Measurements from ENCODE around the gene EEF2.
"Not testable (repeated sequence)": the region's sequence is repeated elsewhere in the genome, so short reads cannot be mapped to it uniquely, and the experiment has no call there.

The EEF2 gene

GRCh38 chr19:3967983-3968382 is 17.3 kb downstream of the EEF2 start:
- not testable (repeated sequence) for FAIRE-seq

- FAIRE-seq: no peak
Observed at GRCh38 chr19:3966051-3967017, 18.9 kb downstream of the EEF2 start.

DNA sequence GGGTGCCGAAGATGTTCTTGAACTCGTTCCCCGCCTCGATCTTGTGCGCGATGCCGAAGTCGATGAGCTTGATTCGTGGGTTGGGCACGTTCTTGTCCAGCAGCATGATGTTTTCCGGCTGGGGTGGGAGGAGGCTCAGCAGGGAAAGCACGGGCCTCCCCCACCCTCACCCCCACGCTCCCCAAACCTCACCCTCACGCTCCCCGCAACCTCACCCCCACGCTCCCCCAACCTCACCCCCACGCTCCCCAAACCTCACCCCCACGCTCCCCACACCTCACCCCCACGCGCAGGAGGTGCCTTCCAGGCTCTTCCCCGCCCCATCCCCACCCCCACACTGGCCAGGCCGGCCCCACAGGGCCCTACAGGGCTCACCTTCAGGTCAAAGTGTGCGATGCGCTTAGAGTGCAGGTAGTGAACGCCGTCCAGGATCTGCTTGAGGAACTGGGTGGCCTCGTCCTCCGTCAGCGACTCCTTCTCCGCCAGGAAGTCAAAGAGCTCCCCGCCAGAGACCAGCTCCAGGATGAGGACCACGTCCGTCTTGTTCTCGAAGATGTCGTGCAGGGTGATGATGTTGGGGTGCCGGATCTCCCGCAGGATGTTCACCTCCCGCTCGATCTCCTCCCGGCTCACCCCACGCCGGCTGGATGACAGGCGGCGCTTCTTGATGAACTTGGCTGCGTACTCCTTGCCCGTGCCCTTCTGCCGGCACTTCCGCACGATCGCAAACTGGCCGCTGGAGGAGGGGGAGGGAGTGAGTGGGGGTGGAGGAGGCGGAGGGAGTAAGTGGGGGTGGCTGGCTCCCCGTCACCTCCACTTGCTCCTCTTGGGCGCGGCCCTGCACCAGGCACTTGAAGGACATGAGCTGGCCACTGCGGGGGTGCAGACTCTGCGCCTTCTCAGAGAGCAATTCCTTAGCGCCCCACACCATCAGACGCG is 20.7 kb downstream of the EEF2 start:
- no peak for FAIRE-seq

DNA sequence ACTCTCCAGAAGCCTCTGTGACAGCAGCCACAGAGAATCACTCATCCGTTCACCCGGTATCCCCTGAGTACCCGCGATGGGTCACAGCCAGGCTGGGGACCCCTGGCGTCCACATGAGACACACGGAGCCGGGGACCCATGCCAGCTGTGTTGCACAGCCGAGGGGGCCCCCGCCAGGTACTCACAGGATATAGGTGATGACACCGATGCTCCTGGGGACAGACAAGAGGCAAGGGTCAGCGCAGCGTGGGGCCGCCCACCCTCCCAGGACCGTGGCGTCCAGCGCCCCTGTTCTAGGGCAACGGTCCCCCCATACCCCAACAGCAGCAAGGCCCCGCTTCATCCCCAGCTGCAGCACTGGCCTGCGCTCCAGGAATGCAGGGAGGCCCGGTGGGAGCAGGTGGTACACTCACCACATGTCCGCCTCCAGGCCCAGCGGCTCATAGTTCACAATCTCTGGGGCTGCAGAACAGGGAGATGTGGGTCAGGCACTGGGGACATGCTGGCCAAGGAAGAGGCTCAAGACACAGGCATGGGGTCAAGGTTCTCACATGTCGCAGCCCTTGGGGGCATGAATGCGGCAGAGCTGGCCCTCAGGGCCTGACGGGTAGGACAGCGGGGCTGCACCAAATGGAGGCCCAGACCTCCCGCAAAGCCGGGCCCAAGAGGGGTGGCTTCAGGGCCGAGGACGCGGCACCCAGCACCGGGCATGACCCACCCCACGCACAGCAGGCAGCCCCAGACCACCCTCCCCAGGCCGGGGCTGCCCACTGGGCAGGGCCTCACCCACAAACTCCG is 21.6 kb downstream of the EEF2 start:
- FAIRE-seq: no peak

DNA sequence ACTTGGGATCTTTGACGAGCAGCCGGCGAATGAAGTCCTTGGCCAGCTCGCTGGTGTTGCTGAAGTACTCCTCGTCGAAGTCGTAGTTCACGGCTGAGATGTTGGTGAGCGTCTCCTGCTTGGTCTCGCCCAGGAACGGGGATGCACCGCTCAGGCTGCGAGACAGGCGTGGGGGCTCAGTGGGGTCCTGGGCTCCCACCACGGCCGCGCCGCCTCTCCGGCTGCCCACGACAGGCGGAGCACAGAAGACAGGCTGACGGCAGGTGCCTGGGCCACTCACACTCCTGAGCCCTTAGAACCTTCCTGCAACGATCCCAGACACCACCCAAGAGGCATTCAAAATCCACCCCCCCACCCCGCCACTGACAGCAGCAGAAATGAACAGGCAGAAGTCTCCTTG is 24.3 kb downstream of the EEF2 start:
- no peak for FAIRE-seq

DNA sequence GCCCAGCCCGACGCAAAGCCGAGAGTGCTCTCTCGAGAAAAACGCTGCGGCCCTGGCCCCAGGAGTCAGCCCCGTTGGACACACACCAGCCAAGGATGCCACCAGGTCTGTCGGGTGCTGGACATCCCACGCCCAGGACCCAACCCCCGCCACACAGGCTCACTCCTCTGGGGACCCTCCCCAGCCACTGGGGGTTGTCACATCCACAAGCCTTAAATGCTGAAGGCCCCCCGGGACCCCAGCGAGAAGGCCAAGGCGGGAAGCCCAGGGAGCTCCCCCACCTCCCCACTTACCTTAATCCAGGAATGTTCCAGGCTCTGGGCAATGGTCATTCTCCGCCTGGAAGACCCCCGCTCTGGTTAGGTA is 25.5 kb downstream of the EEF2 start:
- no peak for FAIRE-seq

- no peak for FAIRE-seq
Observed at GRCh38 chr19:3958836-3959765, 26.2 kb downstream of the EEF2 start.

GRCh38 chr19:3955688-3956087 is 29.6 kb downstream of the EEF2 start:
- FAIRE-seq: no peak

DNA sequence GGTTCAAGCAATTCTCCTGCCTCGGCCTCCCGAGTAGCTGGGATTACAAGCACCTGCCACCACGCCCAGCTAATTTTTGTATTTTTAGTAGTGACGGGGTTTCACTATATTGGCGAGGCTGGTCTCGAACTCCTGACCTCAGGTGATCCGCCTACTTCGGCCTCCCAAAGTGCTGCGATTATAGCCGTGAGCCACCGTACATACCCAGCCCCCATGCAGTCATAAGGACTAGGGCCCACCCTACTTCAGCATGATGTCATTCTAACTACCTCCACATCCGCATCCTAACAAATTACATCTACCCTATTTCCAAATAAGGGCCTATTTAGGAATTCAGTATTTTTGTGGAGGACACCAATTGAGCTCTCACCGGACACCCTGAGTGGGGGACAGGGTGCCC is 30.0 kb downstream of the EEF2 start:
- not testable (repeated sequence) for FAIRE-seq

DNA sequence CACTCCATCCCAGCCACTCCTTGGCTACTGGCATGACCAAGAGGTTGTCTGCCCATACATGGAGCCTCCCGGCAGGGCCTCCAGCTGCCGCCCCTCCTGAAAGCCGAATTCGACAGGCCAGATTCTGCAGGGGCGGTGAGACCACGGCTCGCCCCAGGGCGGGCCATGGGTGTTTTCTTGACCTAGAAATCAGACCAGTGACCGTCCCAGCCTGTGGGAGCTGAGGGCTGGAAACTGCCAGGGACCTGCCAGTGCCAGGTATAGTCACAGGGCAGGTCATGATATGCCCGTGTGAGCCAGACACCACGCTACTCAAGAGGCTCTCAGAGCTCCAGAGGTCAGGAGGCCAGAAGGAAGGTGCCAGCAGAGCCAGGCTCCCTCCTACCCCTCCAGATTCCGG is 31.2 kb downstream of the EEF2 start:
- FAIRE-seq: no peak

DNA sequence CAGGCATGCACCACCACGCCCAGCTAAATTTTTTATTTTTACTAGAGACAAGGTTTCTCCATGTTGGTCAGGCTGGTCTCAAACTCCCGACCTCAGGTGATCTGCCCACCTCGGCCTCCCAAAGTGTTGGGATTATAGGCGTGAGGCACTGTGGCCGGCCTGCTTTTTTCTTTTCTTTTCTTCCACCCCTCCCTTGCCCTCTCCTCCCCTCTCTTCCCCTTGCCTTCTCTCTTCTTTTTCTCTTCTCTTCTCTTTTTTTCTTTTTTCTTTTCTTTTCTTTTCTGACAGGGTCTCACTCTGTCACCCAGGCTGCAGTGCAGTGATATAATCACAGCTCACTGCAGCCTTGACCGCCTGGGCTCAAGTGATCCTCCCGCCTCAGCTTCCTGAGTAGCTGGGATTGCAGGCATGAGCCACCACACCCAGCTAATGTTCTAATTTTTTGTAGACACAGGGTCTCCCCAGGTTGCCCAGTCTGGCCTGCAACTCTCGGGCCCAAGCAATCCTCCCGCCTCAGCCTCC is 32.4 kb downstream of the EEF2 start:
- not testable (repeated sequence) for FAIRE-seq

GRCh38 chr19:3950871-3951861 is 34.1 kb downstream of the EEF2 start:
- no peak for FAIRE-seq

- FAIRE-seq: no peak
Observed at GRCh38 chr19:3949997-3950859, 35.0 kb downstream of the EEF2 start.

GRCh38 chr19:3949294-3949693 is 36.0 kb downstream of the EEF2 start:
- no peak for FAIRE-seq

DNA sequence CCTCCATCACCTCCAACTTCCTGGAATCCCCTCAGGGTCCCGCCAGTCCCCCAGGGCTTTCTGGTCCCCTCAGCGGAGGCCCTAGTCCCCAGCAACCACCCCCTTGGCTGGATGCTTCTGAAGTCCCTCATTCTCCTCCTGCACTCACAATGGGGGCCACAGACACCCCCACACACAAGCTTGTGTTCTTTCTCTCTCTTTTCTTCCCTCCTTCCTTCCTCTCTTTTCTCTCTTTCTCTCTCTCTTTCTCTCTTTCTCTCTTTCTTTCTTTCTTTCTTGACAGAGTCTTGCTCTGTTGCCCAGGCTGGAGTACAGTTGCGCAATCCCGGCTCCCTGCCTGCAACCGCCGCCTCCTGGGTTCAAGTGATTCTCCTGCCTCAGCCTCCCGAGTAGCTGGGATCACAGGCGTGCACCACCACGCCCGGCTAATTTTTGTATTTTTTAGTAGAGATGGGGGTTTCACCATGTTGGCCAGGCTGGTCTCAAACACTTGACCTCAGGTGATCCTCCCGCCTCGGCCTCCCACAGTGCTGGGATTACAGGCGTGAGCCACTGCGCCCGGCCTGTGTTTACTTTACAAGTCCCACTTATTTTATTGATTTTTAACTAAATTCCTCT is 37.8 kb downstream of the EEF2 start:
- FAIRE-seq: not testable (repeated sequence)

DNA sequence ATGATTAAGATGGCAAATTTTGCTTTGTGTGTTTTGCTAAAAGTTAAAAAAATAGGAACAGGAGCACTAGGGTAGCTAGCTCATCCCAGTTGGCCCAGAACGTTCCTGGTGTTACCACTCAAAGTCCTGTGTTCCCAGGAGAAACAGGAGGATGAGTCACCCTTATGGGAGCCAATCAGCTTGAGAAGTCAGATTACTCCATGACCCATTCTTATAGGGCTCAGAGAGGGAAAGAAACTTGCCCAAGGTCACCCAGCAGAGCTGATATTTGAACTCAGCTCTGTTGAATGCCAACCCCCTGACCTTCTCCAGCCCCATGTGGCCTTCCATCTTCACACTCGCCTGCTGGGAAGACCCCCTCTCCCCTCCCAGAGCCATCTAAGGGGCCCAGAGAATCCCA is 39.4 kb downstream of the EEF2 start:
- FAIRE-seq: no peak

GRCh38 chr19:3944018-3944721 is 41.1 kb downstream of the EEF2 start:
- no peak for FAIRE-seq
